ENCODE results near the gene MACROD2.

The MACROD2 gene

GRCh38 chr20:15578113-15578512 is 1582.8 kb downstream of the MACROD2 start:
- DNase-seq (ENCODE audit: low read depth, low spot score): no peak
- H3K4me3 ChIP-seq (ENCODE audit: low read length): no peak overlapping the region

- no peak overlapping the region for H3K4me3 ChIP-seq (ENCODE audit: low read length)
- no peak for DNase-seq (ENCODE audit: low read depth, low spot score)
Measured at GRCh38 chr20:15579688-15580087, 1584.4 kb downstream of the MACROD2 start.

- no peak for DNase-seq (ENCODE audit: low read depth, low spot score)
- H3K4me3 ChIP-seq (ENCODE audit: low read length): no peak overlapping the region
Measured at GRCh38 chr20:15582146-15582760, 1586.9 kb downstream of the MACROD2 start.

GRCh38 chr20:15584507-15584906 is 1589.2 kb downstream of the MACROD2 start:
- no peak for DNase-seq (ENCODE audit: low read depth, low spot score)
- H3K4me3 ChIP-seq (ENCODE audit: low read length): no peak overlapping the region

- no peak for DNase-seq (ENCODE audit: low read depth, low spot score)
Measured at GRCh38 chr20:15593081-15593480, 1597.8 kb downstream of the MACROD2 start.

GRCh38 chr20:15594158-15594695 is 1598.9 kb downstream of the MACROD2 start:
- H3K4me3 ChIP-seq (ENCODE audit: low read length): no peak overlapping the region
- DNase-seq (ENCODE audit: low read depth, low spot score): no peak

More at GRCh38 chr20:15593081-15593480, 1597.8 kb downstream of the MACROD2 start:
- no peak overlapping the region for H3K4me3 ChIP-seq (ENCODE audit: low read length)

- H3K4me3 ChIP-seq (ENCODE audit: low read length): no peak overlapping the region
- DNase-seq (ENCODE audit: low read depth, low spot score): no peak
Measured at GRCh38 chr20:15596220-15596890, 1601.0 kb downstream of the MACROD2 start.

GRCh38 chr20:15597306-15597705 is 1602.0 kb downstream of the MACROD2 start:
- DNase-seq (ENCODE audit: low read depth, low spot score): no peak
- no peak overlapping the region for H3K4me3 ChIP-seq (ENCODE audit: low read length)

- DNase-seq (ENCODE audit: low read depth, low spot score): no peak
- no peak overlapping the region for H3K4me3 ChIP-seq (ENCODE audit: low read length)
Measured at GRCh38 chr20:15599961-15600360, 1604.6 kb downstream of the MACROD2 start.

- H3K4me3 ChIP-seq (ENCODE audit: low read length): no peak overlapping the region
- no peak for DNase-seq (ENCODE audit: low read depth, low spot score)
Measured at GRCh38 chr20:15600565-15600964, 1605.2 kb downstream of the MACROD2 start.

- no peak overlapping the region for H3K4me3 ChIP-seq (ENCODE audit: low read length)
- no peak for DNase-seq (ENCODE audit: low read depth, low spot score)
Measured at GRCh38 chr20:15603506-15603905, 1608.2 kb downstream of the MACROD2 start.

GRCh38 chr20:15603978-15604805 is 1608.9 kb downstream of the MACROD2 start:
- no peak for DNase-seq (ENCODE audit: low read depth, low spot score)

GRCh38 chr20:15609921-15610320 is 1614.6 kb downstream of the MACROD2 start:
- H3K4me3 ChIP-seq (ENCODE audit: low read length): no peak overlapping the region
- no peak for DNase-seq (ENCODE audit: low read depth, low spot score)

More at GRCh38 chr20:15603978-15604805, 1608.9 kb downstream of the MACROD2 start:
- H3K4me3 ChIP-seq (ENCODE audit: low read length): no peak overlapping the region

GRCh38 chr20:15610787-15611186 is 1615.5 kb downstream of the MACROD2 start:
- H3K4me3 ChIP-seq (ENCODE audit: low read length): no peak overlapping the region
- DNase-seq (ENCODE audit: low read depth, low spot score): no peak

- DNase-seq (ENCODE audit: low read depth, low spot score): no peak
- no peak overlapping the region for H3K4me3 ChIP-seq (ENCODE audit: low read length)
Measured at GRCh38 chr20:15611541-15611940, 1616.2 kb downstream of the MACROD2 start.

- DNase-seq (ENCODE audit: low read depth, low spot score): no peak
- H3K4me3 ChIP-seq (ENCODE audit: low read length): no peak overlapping the region
Measured at GRCh38 chr20:15612198-15612597, 1616.9 kb downstream of the MACROD2 start.

GRCh38 chr20:15612769-15613168 is 1617.5 kb downstream of the MACROD2 start:
- H3K4me3 ChIP-seq (ENCODE audit: low read length): no peak overlapping the region
- no peak for DNase-seq (ENCODE audit: low read depth, low spot score)

GRCh38 chr20:15613530-15613929 is 1618.2 kb downstream of the MACROD2 start:
- no peak for DNase-seq (ENCODE audit: low read depth, low spot score)

GRCh38 chr20:15616626-15617025 is 1621.3 kb downstream of the MACROD2 start:
- no peak for DNase-seq (ENCODE audit: low read depth, low spot score)
- H3K4me3 ChIP-seq (ENCODE audit: low read length): no peak overlapping the region

More at GRCh38 chr20:15613530-15613929, 1618.2 kb downstream of the MACROD2 start:
- no peak overlapping the region for H3K4me3 ChIP-seq (ENCODE audit: low read length)

- no peak for DNase-seq (ENCODE audit: low read depth, low spot score)
- H3K4me3 ChIP-seq (ENCODE audit: low read length): no peak overlapping the region
Measured at GRCh38 chr20:15618110-15618509, 1622.8 kb downstream of the MACROD2 start.

Measured in Jurkat, Clone E6-1 (cell line).